IMR-90 (cell line): Measurements from ENCODE around the gene WDR45B.

Experiments used
- BHLHE40 ChIP-seq: fragments of 150-350 bp; IDR thresholded peaks from 2 replicates; pipeline ENCODE4 v1.6.1; 2016; ENCODE audit warnings: mild to moderate bottlenecking, low read depth, low read length
- CEBPB ChIP-seq: IDR thresholded peaks from 2 replicates; pipeline ENCODE4 v1.6.1; 2012; ENCODE audit warnings: low read depth, low read length, improper control_type of control experiment
- CTCF ChIP-seq: conservative IDR thresholded peaks from 2 replicates; pipeline ENCODE4 v1.5.1; 2012; ENCODE audit warnings: mild to moderate bottlenecking, low read depth, low read length, improper control_type of control experiment
- FOS ChIP-seq: fragments of 150-350 bp; IDR thresholded peaks from 2 replicates; pipeline ENCODE4 v1.6.1; 2016; ENCODE audit warnings: low read depth, low read length
- MAZ ChIP-seq: IDR thresholded peaks from 2 replicates; pipeline ENCODE4 v1.6.1; 2012; ENCODE audit warnings: low read depth, mild to moderate bottlenecking, low read length, improper control_type of control experiment, moderate library complexity, borderline replicate concordance
- MXI1 ChIP-seq: IDR thresholded peaks from 2 replicates; pipeline ENCODE4 v1.6.1; 2012; ENCODE audit warnings: low read depth, mild to moderate bottlenecking, low read length, moderate library complexity, borderline replicate concordance
- NFE2L2 ChIP-seq: fragments of 150-350 bp; IDR thresholded peaks from 2 replicates; pipeline ENCODE4 v1.6.1; 2016; ENCODE audit warnings: low read depth, mild to moderate bottlenecking, low read length
- POLR2A ChIP-seq: IDR thresholded peaks from 2 replicates; pipeline ENCODE4 v1.6.1; 2012; ENCODE audit warnings: mild to moderate bottlenecking, low read depth, low read length
- RAD21 ChIP-seq: IDR thresholded peaks from 2 replicates; pipeline ENCODE4 v1.6.1; 2012; ENCODE audit warnings: low read length, improper control_type of control experiment
- RCOR1 ChIP-seq: IDR thresholded peaks from 2 replicates; pipeline ENCODE4 v1.6.1; 2012; ENCODE audit warnings: mild to moderate bottlenecking, low read length, improper control_type of control experiment; ENCODE audit not compliant: insufficient replicate concordance
- RFX5 ChIP-seq: IDR thresholded peaks from 2 replicates; pipeline ENCODE4 v1.8.0; 2012; ENCODE audit warnings: low read depth, mild to moderate bottlenecking, low read length, moderate library complexity
- SMC3 ChIP-seq: fragments of 150-350 bp; IDR thresholded peaks from 2 replicates; pipeline ENCODE4 v1.6.1; 2016; ENCODE audit warnings: low read depth, mild to moderate bottlenecking, antibody characterized with exemption, low read length, moderate library complexity
- USF2 ChIP-seq: fragments of 150-350 bp; IDR thresholded peaks from 2 replicates; pipeline ENCODE4 v1.6.1; 2017; ENCODE audit warnings: mild to moderate bottlenecking, antibody characterized with exemption, low read length, low read depth

GRCh38 chr17:82565551-82565950, 82.7 kb downstream of the WDR45B start:
- TF ChIP-seq MAZ (no peak), SMC3 (no peak), CTCF (no peak), RFX5 (no peak), MXI1 (no peak), POLR2A (no peak), BHLHE40 (no peak), FOS (no peak), CEBPB (no peak), RCOR1 (no peak), RAD21 (no peak), USF2 (no peak), NFE2L2 (no peak)
